ENCODE results near the gene PCDHB1.

Gene PCDHB1, protein sequence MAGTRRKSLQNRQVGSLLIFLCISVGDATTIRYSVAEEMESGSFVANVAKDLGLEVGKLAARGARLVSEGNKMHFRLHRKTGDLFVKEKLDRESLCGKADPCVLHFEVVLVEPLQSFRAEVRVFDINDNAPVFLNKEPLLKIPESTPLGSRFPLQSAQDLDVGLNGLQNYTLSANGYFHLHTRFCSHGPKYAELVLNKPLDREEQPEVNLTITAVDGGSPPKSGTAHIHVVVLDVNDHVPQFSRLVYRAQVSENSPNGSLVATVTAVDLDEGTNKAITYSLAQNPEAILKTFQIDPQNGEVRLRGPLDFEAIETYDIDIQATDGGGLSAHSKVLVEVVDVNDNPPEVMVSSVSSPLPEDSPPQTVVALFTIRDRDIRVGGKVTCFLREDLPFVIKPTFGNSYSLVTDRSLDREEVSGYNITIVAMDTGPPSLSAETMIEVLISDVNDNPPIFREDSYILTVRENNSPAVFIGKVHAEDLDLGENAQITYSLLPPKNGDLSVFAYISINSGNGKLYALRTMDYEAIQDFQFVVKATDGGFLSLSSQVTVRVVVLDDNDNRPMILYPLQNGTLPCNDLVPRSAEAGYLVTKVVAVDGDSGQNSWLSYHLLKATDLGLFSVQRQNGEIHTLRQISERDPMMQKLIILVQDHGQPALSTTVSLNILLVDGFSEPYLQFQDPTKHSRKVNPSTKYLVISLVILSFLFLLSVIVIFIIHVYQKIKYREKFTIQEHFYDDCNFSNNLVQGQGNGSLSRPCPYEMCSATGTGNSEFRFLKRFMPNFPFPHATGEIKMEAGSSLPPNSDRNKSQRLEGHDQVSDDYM

DNA sequence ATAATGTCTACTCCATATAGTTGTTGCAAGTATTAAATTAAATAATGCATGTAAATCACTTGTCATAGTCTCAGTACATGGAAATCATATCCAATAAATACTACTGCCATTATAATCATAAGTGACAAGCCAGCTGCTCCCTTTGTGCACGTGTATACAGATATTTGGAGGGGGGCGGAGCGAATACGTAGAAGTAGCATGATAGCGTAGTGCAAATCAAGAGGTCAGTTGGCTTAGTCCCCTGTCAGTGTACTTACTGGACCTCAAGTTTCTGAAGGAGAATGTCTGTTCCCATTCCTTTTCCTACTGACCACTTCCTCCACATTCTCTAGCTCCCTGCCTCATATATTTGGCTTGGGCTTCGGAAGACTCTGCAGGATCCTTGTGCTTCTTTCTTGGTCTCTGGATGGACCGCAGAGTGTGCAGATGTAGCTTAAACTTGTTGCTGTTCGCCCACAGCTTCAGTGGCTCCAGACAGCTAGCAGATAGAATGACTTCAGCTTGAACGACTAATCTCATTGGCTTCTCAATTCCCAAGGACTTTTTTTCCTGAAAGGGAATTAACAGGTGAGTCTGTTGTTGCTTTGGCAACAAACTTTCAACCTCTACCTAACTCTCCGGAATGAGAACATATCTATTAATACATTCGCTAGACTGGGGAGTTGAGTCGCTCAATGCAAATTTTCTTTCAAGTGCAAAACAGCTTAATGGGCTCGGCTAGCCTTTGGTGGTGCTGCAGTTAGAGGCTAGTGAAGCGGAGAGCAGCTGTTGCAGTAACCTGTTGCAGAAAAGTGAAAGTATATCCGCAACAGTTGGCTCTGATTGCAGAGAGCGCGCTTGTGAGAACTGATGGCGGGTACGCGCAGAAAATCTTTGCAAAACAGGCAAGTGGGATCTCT, at the start of gene PCDHB1:
Gene PCDHB1 (plus strand): TSS at position 753 of the 899 bp plus-strand sequence. CDS start 97 bp downstream, at position 850.
- H3K27ac Mint-ChIP-seq = no peak within 1 kb of the TSS
- peaks cover 15% of the 10 kb centered on the region for H3K27me3 Mint-ChIP-seq
- no peak within 1 kb of the TSS for H3K4me3 Mint-ChIP-seq

DNA sequence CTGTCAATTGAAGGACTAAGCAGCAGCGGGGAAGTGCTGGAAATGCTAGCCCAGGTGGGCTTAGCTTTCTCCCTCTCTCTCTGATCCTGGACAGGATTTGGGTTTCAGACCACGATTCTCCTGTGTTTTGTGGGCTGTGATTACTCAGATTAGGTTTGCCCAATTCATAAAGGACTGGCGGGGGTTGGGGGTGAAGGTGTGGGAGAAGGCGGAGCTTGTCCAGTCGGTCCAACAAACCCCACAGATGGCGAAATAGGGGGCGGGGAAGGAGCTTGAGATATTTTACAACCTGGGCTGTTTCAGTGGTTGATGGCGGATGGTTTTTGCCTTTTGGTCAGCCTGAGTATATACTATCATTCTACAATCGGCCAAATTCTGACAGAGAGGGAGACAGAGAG, 49.7 kb upstream of the PCDHB1 start:
- peaks cover 30% of the 10 kb centered on the region for H3K27me3 Mint-ChIP-seq
- H3K36me3 Mint-ChIP-seq = no peaks in the 10 kb centered on the region
- peaks cover 2% of the 10 kb centered on the region for H3K9me3 Mint-ChIP-seq
- ATAC-seq = no peak
- H3K4me1 Mint-ChIP-seq = peaks cover 6% of the 10 kb centered on the region
- no peak overlapping the region for H3K4me3 Mint-ChIP-seq
- no peak overlapping the region for H3K27ac Mint-ChIP-seq

More for the DNA sequence above, at the start of gene PCDHB1:
- Mint-ChIP-seq H3K36me3 (no peaks in the 10 kb centered on the region), H3K4me1 (no peaks in the 10 kb centered on the region), H3K9me3 (no peaks in the 10 kb centered on the region)
- no peak for ATAC-seq

DNA sequence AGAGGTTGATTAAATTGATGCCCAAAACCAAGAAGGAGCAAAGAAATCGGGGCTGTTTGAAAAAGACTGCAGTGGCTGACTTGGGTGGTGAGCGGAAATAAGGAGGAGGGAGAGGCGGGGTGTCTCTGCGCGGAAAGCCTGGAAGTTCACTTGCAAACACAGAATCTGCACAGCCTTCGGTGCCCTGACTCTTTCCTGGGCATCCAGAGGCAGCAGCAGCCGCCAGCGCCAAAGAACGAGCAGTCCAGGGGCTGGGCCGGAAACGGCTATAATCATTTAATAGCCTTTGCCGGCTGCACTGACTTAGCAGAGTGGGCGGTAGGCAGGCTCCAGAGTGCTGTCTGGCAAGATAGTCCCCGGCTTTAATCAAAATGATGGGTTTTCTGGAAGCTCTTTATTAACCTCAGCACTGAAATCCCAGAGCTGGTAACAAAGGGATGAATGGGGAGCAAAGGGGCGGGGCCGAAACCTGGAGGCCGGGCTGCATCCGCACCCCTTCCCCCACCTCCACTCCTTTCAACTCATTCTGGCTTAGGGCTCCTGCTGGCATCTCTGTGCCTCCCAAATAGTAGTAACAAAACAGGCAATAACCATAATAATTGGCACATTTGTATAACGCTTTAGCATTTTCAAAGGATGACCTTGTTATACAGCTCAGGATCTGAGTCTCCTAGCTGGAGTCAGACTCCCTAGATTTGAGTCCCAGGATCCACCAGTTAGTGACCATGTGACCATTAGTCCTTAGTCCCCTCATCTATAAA, 49.1 kb upstream of the PCDHB1 start:
- Mint-ChIP-seq H3K4me1 (peaks cover 6% of the 10 kb centered on the region), H3K9me3 (peaks cover 2% of the 10 kb centered on the region), H3K36me3 (no peaks in the 10 kb centered on the region), H3K4me3 (no peak overlapping the region), H3K27ac (no peak overlapping the region), H3K27me3 (peaks cover 30% of the 10 kb centered on the region)
- no peak for ATAC-seq

DNA sequence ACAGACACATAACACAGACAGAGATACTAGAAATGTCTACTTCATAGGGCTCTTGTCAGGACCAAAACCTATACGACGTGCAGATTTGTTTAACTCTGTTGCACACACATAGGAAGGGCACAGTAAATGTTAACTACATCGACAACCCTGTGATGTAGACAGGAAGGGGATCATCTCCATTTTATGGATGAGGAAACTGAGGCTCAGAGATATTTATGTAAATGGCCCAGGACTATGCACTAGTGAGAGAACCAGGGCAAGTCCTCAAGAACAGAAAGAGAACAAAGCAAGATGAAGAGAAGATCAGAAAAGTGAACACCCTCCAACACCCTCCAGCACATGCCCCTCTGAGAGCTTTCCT, 48.6 kb upstream of the PCDHB1 start:
- no peak for ATAC-seq
- H3K27ac Mint-ChIP-seq = no peak overlapping the region
- peaks cover 30% of the 10 kb centered on the region for H3K27me3 Mint-ChIP-seq
- H3K9me3 Mint-ChIP-seq = peaks cover 2% of the 10 kb centered on the region
- H3K36me3 Mint-ChIP-seq = no peaks in the 10 kb centered on the region
- no peak overlapping the region for H3K4me3 Mint-ChIP-seq
- peaks cover 6% of the 10 kb centered on the region for H3K4me1 Mint-ChIP-seq

DNA sequence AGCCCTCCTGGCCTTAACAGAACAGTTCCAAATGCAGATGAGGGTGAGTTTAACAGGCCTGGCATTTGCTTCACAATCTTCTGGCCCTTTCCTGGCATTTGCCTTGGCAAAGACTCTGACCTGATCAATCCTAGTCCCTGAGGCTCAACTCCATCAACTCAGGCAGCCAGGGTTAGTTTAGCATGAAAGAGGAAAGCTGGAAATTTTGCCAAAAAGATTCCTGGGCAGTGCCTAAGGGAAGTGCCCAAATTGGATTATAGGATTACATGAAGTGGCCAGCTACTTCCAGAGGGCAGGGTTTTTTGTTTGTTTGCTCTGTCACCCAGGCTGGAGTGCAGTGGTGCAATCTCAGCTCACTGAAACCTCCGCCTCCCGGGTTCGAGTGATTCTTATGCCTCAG, 48.1 kb upstream of the PCDHB1 start:
- Mint-ChIP-seq H3K4me3 (no peak overlapping the region), H3K27ac (no peak overlapping the region), H3K4me1 (peaks cover 6% of the 10 kb centered on the region), H3K36me3 (no peaks in the 10 kb centered on the region), H3K27me3 (peaks cover 30% of the 10 kb centered on the region), H3K9me3 (peaks cover 2% of the 10 kb centered on the region)
- no peak for ATAC-seq

DNA sequence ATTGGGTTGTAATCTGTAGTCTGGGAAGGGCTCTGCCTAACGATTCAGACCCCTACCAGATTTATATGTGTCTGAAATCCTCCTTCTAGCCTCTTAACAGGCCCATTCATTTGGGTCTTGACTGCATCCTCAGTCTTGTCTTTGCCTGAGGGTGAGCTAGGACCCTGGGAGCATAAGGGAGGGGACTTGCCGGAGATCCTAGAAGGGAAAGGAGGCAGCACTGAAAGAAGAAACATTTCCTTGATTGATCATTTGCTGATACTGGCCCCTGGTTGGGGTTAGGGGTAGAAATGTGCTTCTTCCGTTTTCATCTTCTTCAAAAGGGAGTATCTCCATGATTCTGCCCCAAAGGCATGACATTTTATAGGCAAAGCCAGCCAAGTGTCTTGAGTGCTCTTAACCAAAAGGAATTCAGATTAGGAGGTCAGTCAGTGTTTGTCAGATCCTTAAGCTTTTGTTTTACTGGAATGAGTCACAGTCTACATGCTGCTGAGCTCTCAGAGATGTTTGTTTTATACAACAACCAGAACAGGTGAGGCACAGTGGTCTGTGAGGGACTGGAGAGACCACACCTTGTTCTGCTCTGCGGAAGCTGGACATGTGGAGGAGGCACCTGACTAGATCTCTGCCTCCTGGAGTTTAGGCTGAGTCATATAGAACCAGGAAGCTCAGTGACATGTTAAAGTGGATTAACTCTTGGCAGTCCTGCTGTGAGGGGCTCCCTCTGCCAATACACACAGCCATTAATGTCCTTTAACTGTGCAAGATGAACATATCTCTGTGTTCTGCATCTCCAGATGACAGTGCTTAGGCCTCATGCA, 47.2 kb upstream of the PCDHB1 start:
- peaks cover 30% of the 10 kb centered on the region for H3K27me3 Mint-ChIP-seq
- no peak overlapping the region for H3K4me3 Mint-ChIP-seq
- no peaks in the 10 kb centered on the region for H3K36me3 Mint-ChIP-seq
- H3K9me3 Mint-ChIP-seq = peaks cover 2% of the 10 kb centered on the region
- peaks cover 6% of the 10 kb centered on the region for H3K4me1 Mint-ChIP-seq
- no peak for ATAC-seq
- H3K27ac Mint-ChIP-seq = no peak overlapping the region

DNA sequence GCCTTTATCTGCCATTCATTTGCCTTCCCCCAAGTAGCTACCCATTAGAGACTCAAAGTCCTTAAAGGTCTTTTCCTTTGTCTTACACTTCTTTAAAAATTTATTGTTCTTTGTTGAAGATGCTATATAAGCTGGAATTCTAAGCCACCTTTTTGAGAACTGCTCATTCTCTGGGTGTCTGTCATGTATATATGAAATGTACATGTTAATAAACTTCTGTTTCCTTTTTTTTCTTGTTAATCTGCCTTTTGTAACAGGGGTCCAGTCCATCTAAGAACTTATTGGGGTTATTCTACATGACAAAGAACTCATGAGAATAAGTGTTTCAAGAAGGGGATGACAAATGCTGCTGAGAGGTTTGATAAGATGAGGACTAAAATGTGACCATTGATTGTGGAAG, 43.4 kb upstream of the PCDHB1 start:
- Mint-ChIP-seq H3K4me3 (no peak overlapping the region), H3K27ac (no peak overlapping the region), H3K9me3 (peaks cover 2% of the 10 kb centered on the region), H3K36me3 (no peaks in the 10 kb centered on the region), H3K4me1 (no peaks in the 10 kb centered on the region), H3K27me3 (peaks cover 2% of the 10 kb centered on the region)
- no peak for ATAC-seq

DNA sequence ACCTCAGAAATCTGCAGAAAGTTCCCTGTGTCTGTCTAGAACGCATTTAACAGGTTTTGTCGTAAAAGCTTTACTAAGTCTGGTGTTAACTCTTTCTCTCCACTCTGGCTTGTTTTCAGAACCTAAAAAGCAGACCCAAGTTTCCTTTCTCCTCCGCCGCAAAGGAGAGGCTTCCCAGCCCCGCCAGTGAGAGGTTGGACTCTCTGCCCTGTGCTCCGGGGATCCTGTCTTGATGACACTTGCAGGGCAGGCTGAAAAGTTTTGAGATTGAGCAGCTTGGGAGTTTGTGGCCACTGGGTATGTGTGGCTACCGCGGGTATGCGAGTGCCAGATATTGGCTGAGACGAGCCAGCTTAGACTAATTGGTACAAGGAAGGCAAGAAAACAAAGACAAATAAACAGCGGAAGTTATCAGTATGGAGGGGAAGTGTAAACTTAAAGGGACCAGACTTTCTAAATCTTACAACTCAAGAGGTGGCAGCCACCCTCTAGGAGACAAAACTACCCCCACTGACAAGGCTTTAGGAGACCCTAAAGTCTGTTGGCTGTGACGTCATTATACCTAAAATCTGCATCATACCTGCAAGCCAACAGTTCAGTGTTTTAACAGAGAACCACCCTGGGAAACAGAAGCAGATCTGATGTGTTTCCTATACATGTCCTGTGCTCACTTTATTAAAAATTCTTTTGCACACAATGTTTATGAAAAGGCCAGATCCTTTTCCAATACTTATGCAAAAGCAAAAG, 41.0 kb upstream of the PCDHB1 start:
- no peaks in the 10 kb centered on the region for H3K4me1 Mint-ChIP-seq
- peaks cover 2% of the 10 kb centered on the region for H3K9me3 Mint-ChIP-seq
- no peak overlapping the region for H3K27ac Mint-ChIP-seq

DNA sequence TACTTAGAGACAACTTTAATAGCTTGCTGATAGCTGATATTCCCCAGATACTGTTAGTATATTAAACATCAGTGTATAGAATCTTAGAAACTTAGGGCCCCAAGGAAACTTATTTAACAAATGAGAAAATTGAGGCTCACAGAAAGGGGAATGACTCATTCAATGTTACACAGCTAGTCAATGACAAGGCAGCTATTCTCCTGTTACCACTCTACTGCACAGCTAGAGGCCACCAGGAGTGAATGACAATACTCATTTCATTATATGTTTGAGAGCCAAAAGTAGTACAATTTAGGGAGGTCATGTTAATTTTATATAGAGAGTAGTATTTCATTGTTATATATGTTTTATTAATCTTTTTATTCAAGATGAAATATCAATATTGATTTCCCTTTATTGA, 33.2 kb upstream of the PCDHB1 start:
- H3K4me3 Mint-ChIP-seq = no peak overlapping the region
- no peaks in the 10 kb centered on the region for H3K4me1 Mint-ChIP-seq
- H3K9me3 Mint-ChIP-seq = peaks cover 3% of the 10 kb centered on the region
- H3K36me3 Mint-ChIP-seq = no peaks in the 10 kb centered on the region
- no peak for ATAC-seq
- no peaks in the 10 kb centered on the region for H3K27me3 Mint-ChIP-seq
- no peak overlapping the region for H3K27ac Mint-ChIP-seq

More for the DNA sequence above, 41.0 kb upstream of the PCDHB1 start:
- ATAC-seq = no peak
- H3K27me3 Mint-ChIP-seq = no peaks in the 10 kb centered on the region
- no peak overlapping the region for H3K4me3 Mint-ChIP-seq
- H3K36me3 Mint-ChIP-seq = no peaks in the 10 kb centered on the region

DNA sequence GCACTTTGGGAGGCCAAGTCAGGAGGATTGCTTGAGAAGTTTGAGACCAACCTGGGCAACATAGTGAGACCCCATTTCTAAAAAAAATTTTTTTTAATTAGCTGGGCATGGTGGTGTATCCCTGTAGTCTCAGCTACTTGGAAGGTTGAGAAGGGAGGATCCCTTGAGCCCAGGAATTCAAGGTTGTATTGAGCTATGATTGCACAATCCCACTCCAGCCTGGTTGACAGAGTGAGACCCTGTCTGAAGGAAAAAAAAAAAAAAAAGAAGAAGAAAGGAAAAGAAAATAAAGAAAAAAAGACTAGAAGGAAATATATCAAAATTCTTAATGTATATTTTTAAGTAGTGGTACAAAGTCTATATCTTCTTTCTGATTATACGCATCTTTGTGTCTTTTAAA, 28.8 kb upstream of the PCDHB1 start:
- no peak for ATAC-seq
- Mint-ChIP-seq H3K27ac (no peak overlapping the region), H3K27me3 (no peaks in the 10 kb centered on the region), H3K4me1 (no peaks in the 10 kb centered on the region), H3K36me3 (no peaks in the 10 kb centered on the region), H3K9me3 (peaks cover 9% of the 10 kb centered on the region), H3K4me3 (no peak overlapping the region)

DNA sequence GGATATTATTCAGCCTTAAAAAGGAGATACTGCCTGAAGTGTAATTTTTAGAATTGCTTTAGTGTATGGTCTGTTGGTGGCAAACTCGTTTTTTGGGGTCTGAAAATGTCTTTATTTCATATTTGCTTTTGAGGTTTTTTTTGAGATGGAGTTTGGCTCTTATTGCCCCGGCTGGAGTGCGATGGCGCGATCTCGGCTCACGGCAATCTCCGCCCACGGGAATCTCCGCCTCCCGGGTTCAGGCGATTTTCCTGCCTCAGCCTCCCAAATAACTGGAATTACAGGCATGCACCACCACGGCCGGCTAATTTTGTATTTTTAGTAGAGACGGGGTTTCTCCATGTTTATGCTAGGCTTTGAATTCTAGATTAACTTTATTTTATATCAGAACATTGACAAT, 20.2 kb upstream of the PCDHB1 start:
- Mint-ChIP-seq H3K27ac (no peak overlapping the region), H3K9me3 (no peaks in the 10 kb centered on the region), H3K36me3 (no peaks in the 10 kb centered on the region), H3K27me3 (no peaks in the 10 kb centered on the region), H3K4me3 (no peak overlapping the region), H3K4me1 (no peaks in the 10 kb centered on the region)
- ATAC-seq = no peak

DNA sequence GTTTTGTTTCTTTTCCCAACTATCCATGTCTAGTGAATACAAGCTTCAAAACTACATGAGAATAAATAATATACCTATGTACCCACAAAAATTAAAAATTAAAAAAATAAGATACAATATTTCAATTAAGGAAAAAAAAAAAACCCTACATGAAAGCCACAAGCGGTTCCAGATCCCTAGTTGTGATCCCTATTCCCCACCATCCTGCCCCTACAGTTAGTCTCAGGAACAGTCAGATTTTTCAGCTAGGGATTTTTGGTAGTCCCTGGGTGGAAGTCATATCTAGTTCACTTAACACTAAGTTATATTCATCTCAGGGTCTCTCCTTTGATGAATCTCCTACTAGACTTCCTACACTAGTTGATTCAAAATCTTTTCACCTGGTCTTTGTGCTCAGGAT, 18.5 kb upstream of the PCDHB1 start:
- Mint-ChIP-seq H3K4me3 (no peak overlapping the region), H3K9me3 (no peaks in the 10 kb centered on the region), H3K4me1 (no peaks in the 10 kb centered on the region), H3K36me3 (no peaks in the 10 kb centered on the region), H3K27ac (no peak overlapping the region), H3K27me3 (no peaks in the 10 kb centered on the region)
- ATAC-seq = no peak

DNA sequence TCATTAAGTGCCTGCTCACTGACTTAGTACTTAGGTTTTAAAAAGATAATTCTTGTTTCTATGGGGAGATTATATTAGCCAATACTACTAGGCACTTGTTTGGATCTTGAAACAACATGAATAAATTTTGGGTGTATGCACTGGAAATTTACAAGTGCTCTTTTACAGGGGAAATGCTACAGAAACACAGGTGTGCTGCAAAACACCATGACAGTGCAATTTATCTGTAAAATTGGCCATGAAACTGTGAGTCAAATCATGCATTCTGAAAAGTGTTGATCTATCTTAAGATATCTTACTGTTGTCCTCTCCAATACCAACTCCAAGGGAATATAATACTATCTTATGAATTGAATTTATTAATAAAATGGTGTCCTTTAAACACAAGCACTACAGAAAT, 12.1 kb upstream of the PCDHB1 start:
- ATAC-seq = no peak
- Mint-ChIP-seq H3K4me1 (no peaks in the 10 kb centered on the region), H3K36me3 (no peaks in the 10 kb centered on the region), H3K27me3 (no peaks in the 10 kb centered on the region), H3K4me3 (no peak overlapping the region), H3K9me3 (no peaks in the 10 kb centered on the region), H3K27ac (no peak overlapping the region)

Data from stimulated activated memory B cell treated with anti-CD40 and anti-IgM and Interleukin-4, amounts not matched to agents 10 μg/mL and 1 μg/mL and 100 μg/mL, for 72 hours (primary cell).